AG09319 (cell line): Measurements from ENCODE around the gene NUCB1.

Experiments
- DNase-seq: peaks from one replicate; pipeline ENCODE4 v3.0.0-alpha.2; 2010; ENCODE audit warnings: low read depth; ENCODE audit errors: extremely low read depth
- CTCF ChIP-seq: IDR thresholded peaks from 2 replicates; pipeline ENCODE4 v1.5.1; 2011; ENCODE audit warnings: low read depth, mild to moderate bottlenecking, inconsistent platforms, low read length, moderate library complexity

Gene NUCB1

DNA sequence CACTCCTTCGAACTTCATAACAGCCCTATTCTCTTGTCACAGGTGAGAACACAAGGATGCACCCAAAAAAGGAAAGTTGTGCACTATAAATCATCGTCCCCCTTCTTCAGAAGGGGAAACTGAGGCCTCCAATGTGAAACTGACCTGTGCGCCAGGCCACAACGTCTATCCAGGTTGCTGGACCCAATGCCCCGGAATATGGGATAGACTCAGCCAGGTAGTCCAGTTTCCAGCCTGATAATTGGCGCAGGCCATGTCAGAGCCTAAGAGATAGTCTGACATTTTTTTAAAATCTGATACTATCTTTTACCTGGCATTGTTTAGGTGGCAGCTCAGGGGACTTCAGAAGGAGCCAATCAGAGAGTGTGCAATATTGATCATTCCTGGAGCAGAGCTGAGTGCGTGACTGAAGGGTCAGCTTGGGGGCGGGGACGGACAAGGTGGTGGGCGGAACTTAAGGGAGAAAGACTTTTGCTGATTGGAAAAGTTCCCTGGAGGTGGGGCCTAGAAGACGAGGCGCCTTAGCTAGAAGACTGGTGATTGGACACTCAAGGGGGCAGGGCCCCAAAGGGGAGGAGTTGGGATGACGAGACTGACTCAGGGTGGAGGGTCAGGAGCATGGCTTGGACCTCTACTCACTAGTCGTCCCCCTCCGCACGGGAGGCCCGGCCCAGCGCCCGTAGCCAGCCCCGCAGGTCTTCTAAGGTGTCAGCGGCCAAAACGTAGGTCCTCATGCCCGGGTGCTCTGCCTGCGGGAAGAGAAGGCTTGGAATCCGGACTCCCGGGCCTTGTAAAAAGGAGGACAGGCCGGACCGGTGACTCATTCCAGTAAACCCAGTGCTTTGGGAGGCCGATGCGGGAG is 40.2 kb upstream of the NUCB1 start:
- no peak for TF ChIP-seq CTCF
- no peak for DNase-seq

GRCh38 chr19:48861313-48861712 is 38.8 kb upstream of the NUCB1 start:
- TF ChIP-seq CTCF, result no peak
- DNase-seq, result no peak

DNA sequence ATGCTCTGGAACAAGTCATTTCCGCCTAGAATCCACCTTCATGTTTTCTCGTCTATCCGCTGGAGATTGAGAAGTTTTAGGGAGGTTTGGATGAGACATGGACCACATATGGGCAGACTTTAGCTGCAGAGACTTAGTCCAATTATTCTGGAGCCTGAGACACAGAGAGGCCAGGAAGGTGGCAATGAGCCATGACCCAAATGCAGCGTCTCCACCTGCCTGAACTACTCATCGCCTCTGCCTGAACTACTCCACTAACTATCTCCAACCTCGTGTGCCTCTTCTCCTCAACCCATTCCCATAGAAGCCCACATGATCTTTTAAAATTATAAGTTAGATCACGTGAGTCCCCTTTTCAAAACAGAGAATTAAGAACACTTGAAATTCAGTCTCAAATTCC is 37.3 kb upstream of the NUCB1 start:
- no peak for DNase-seq
- TF ChIP-seq CTCF, result no peak

- no peak for DNase-seq
- no peak for TF ChIP-seq CTCF
These were observed 33.4 kb upstream of the NUCB1 start for GRCh38 chr19:48866692-48867091.

DNA sequence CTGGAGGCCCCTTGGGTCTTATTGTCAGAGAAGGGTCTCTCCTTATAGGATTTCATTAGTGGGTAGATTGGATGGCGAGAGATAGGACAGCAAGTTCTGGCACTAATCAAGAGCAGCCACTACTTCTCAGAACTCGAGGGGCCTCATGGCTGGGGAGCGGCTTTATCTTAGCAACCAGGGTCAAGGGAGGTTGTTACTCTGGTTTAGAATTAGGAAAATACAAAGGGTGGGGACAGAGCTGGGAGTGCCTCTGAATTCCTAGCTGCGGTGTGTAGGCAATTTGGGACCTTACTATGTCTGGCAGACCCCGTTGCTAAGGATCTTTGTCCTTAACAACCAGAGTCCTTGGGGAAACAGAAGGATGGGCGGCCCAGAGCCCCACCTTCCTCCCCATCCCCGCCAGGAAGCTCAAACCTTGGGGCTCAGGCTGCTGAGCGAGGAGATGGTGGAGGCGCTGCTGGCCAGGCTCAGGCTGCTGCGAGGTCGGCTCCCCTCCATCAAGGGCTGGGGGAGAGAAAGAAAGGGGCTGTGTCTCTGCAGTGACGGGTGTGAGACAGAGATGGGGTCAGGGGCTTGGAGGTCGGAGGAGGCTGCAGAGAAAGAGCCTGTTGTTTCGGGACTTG is 32.9 kb upstream of the NUCB1 start:
- TF ChIP-seq CTCF, result no peak
- DNase-seq, result no peak

DNA sequence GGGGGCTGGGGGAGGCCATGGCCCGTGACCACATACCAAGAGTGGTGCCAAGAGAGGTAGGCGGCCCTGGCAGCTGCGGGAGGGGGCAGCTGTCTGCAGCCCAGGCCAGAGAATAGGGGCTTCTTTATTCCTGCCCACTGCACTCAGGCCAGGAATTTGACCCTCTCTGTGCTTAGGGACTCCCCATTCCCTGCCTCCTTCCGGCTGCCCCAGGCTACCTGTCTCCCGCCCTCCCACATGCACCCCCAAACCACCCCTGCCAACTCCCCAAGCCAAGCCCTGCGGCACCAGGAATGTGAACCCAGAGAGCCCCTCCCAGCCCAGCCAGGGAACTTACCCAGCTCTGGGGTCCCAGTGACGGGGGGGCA is 32.4 kb upstream of the NUCB1 start:
- no peak for DNase-seq
- no peak for TF ChIP-seq CTCF

GRCh38 chr19:48868114-48868886 is 31.8 kb upstream of the NUCB1 start, which contains the start of gene PLEKHA4:
Gene PLEKHA4, minus strand, starts transcription at chr19:48868617. Its CDS starts 997 bp downstream, at chr19:48867620.
- DNase-seq, result no peak
- TF ChIP-seq CTCF, result no peak
